HG02885 (cell line): ENCODE data around the gene INPP5E.
A peak's percentile ranks its signal among the peaks of the same experiment; 100 is the strongest.

Experiments used
- ATAC-seq: cut with Tn5 transposase; IDR thresholded peaks from one replicate; pipeline ENCODE4 v1.9.1; 2021; ENCODE audit warnings: mild to moderate bottlenecking; ENCODE audit not compliant: unreplicated experiment, poor library complexity

Gene INPP5E, protein sequence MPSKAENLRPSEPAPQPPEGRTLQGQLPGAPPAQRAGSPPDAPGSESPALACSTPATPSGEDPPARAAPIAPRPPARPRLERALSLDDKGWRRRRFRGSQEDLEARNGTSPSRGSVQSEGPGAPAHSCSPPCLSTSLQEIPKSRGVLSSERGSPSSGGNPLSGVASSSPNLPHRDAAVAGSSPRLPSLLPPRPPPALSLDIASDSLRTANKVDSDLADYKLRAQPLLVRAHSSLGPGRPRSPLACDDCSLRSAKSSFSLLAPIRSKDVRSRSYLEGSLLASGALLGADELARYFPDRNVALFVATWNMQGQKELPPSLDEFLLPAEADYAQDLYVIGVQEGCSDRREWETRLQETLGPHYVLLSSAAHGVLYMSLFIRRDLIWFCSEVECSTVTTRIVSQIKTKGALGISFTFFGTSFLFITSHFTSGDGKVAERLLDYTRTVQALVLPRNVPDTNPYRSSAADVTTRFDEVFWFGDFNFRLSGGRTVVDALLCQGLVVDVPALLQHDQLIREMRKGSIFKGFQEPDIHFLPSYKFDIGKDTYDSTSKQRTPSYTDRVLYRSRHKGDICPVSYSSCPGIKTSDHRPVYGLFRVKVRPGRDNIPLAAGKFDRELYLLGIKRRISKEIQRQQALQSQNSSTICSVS

DNA sequence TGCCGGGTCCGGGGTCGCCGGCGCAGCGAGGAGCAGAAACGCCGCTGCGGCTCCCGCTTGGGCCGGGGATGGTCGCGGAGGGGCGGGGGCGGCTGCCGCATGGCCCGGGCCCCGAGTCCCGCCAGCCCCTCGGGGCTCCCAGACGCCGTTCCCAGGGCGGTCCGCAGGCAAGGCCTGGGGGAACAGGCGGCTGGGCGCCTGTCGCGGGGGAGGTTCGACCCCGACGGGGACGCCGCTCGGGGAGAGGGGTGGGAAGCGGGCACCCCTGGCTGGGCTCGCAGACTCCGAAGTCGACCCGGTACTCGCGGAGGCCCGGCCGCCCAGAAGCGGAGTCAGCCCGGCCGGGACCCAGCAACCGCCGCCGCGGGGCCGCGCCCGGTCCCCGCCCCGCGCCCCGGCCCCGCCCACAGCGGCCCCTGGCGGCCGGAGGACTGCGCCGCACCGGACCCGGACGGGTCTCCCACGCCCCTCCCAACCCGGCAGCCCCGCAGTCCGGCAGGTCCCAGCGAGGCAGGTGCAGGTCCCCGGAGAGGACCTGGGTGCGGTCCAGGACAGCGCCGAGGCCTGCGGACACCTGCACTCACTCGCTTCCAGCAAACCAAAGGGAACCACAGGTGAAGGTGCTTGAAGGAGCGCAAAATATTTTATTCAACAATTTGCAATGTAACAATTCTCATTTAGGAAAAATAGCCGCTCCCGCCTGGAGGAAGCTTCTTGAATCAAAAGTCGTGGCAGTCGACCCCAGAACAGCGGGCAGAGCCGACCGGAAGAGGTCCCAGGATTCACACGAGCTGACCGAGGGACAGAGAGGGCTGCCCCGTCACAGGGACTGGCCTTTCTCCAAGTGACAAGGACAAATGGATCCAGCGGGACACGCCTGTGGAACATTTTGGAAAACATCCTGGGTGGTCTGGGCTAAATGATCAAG, at the start of gene INPP5E:
Gene INPP5E, minus strand, starts transcription at position 365 of the 928 bp plus-strand sequence. CDS start 426 bp downstream, outside the sequence.
- peak; percentile 77 for ATAC-seq

- peak; percentile 34 for ATAC-seq
Measured at GRCh38 chr9:136488247-136489214, 48.9 kb upstream of the INPP5E start.

GRCh38 chr9:136487672-136488071, 48.0 kb upstream of the INPP5E start:
- ATAC-seq: no peak

DNA sequence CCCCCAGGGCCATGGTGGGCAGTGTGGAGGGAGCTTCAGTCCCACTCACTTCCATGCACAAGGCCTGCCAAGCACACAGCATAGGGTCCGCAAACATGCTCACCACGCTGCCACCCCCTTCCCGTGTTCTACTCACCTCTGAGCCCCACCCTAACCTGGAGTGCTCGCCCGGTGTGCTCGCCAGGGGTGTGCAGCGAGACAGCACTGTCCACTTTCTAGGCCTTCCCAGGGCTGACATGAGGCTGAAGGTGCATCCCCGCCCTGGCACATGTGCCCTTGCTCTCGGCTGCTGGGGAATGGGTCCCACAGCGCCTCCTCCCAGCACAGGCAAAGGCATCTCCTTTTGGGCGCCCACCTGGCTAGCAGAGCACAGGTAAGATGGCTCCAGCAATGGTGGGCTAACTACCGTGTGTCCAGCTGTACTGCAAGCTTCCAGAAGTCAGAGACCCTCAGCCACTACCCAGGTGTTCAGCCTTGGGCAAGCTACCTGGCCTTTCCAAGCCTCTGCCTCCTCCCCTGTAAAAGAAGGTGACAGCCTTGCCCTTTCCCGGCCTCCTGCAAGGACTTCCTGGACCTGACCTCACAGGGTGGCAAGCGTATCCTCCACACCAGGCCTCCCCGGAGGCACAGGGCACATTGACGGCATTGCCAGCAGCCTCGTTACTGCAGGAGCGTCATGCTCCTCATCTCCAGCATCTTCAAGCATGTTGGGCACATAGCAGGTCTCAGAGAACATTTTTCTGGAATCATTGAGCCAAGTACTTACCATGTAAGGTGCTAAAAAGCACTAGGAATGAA, 47.4 kb upstream of the INPP5E start:
- ATAC-seq: no peak

DNA sequence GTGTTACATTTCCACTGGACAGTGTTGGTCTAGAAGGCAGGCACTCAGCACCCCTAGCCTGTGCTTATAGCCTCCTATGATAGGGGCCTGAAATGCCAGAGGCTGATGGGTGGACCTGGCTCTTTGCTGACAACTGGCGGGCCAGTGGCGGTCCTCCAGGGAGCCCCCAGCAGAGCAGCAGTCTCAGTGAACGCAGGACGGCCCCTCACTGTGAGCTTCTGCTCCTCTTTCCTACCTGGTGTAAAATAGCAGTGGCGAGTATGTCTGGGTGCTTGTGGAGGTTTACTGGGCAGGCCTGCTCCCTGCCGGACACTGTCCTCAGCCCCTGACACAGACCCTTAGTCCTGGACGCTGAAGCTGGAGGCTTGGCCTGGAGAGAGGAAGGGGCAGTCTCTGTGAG, 46.5 kb upstream of the INPP5E start:
- ATAC-seq: no peak

GRCh38 chr9:136485049-136486045, 45.7 kb upstream of the INPP5E start:
- ATAC-seq: no peak

- no peak for ATAC-seq
Measured at GRCh38 chr9:136484153-136485048, 44.8 kb upstream of the INPP5E start.

DNA sequence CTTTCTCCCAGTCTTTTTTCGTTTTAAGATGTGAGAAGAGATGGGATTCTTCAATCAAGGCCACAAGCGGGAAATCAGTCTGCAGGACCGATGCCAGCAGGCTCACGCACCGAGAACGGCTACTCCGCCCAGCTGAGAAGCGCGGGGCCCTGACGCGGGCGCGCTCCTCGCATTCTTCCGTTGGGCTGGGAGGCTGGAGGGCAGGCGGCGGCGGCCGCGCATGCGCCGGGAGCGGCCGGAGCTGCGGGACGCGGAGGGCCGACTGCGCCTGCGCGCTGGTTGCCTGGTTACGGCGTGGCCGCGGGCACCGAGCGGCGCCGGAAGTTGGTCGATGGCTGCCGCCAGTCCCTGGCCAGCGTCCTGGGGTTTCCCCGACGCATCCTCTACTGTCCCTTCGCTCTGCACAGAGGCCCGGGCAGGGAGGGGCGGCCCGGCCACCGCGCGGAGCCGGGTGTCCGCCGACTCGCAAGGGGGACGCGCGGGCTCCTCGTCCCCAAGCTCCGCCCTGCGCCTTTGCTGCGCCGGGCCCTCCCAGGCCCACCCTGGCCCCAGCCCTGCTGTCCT, 44.0 kb upstream of the INPP5E start:
- ATAC-seq: peak; percentile 70

GRCh38 chr9:136482793-136483588, 43.3 kb upstream of the INPP5E start, which contains the start of gene SEC16A:
Gene SEC16A (minus strand): TSS chr9:136483040. CDS start chr9:136477615, 5,425 bp downstream.
- peak; percentile 62 for ATAC-seq

- no peak for ATAC-seq
Measured at GRCh38 chr9:136482046-136482792, 42.6 kb upstream of the INPP5E start.

- ATAC-seq: no peak
Measured at GRCh38 chr9:136481558-136481957, 41.9 kb upstream of the INPP5E start.

GRCh38 chr9:136476369-136477150, 36.9 kb upstream of the INPP5E start:
- no peak for ATAC-seq

- no peak for ATAC-seq
Measured at GRCh38 chr9:136474974-136475865, 35.6 kb upstream of the INPP5E start.
